HG03060 (cell line): ENCODE measurements around the gene TMEM201.
"Not testable (repeated sequence)": the region's sequence is repeated elsewhere in the genome, so short reads cannot be mapped to it uniquely, and the experiment has no call there.

Source experiments
- ATAC-seq: cut with Tn5 transposase; IDR thresholded peaks from one replicate; pipeline ENCODE4 v1.9.1; 2021; ENCODE audit warnings: low read depth, moderate number of reproducible peaks; ENCODE audit not compliant: unreplicated experiment

The TMEM201 gene

DNA sequence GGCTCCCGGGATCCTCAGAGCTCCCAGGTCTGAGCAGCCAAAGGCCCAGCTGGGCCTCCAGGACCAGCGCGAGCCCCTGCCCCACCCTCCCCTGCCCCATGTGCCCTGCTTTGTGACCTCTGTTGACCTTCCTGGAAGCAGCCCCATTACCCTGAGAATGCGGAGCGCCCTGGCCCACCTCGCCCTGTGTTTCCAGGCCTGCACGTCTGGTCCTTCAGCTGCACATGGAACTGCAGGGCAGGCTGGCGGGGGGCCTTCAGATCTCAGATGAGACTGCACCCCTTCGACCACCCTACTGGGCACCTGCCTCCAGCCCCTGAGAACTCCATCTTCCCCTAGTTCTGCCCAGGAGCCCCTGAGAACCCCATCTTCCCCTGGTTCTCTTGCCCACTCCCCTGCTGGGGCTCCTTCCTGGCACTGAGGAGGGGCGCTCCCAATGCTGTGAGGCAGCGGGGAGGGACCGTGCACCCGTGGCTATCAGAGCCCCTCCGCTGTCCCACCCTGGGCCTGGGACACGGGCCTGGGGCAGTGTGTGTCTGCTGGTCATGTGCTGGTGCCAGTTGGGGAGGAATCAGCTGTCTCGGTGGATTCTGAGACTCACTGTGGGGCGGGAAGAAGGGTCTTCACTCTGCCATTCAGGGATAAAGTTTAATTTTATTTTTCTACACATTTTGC is 25.1 kb downstream of the TMEM201 start:
- ATAC-seq, result no peak

DNA sequence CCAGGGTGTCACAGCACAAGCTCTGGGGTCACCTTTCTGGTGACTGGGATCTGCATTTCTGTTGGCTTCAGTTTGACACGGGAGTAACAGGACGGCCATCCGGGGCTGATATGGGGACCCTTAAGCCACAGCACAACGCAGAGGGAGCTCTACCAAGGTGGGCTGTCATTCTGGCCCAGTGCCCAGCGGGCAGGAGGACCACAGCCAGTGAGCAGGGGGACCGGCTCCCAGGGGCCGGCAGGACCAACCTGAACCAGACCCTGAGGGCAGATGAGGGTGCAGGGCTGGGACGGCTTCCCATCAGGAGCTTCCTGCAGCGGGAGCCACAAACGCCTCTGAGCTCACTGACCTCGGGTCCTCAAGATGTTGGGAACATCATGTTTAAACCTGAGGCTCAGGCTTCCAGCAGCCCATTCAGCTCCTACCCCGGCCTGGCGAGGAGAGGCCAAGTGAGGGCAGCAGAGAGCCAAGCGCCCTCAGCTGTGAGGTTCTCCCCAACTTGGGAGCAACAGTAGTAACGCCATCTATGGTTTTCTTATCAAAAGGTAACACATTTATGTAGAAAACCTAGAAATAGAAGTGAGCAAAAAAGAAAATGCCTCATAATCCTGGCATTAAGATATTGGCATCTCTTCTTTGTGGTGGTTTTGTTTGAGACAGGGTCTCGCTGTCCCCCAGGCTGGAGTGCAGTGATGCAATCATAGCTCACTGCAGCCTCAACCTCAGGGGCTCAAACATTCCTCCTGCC is 26.8 kb downstream of the TMEM201 start:
- no peak for ATAC-seq

- ATAC-seq, result no peak
Observed at GRCh38 chr1:9618909-9619679, 30.4 kb downstream of the TMEM201 start.

DNA sequence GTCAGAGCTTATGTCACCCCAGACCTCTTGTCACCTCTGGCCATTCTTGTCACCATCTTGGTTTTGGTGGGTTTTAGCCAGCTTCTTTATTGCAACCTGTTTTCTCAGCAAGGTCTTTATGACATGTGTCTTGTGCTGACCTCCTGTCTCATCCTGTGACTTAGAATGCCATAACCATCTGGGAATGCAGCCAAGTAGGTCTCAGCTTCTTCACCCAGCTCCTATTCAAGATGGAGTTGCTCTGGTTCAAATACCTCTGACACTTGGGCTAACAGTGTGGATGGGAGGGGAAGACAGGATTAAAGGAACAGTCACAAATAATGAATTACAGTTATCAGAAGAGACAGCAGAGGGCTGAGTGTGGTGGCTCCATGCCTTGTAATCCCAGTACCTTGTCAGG is 32.3 kb downstream of the TMEM201 start:
- ATAC-seq, result no peak

GRCh38 chr1:9624081-9624480 is 35.4 kb downstream of the TMEM201 start:
- ATAC-seq, result no peak

DNA sequence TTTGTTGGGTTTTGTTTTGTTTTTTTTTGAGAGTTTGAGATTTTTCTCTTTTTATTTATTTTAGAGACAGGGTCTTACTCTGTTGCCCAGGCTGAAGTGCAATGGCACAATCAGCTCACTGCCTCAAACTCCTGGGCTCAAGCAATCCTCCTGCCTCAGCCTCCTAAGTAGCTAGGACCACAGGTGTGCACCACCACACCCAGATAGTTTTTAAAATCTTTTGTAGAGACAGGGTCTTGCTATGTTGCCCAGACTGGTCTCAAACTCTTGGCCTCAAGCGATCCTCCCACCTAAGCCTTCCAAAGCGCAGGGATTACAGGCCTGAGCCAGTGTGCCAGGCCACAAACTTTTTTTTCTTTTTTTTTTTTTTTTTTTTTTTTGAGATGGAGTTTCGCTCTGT is 36.3 kb downstream of the TMEM201 start:
- not testable (repeated sequence) for ATAC-seq

- ATAC-seq, result peak; percentile 32
Observed at GRCh38 chr1:9626201-9626608, 37.5 kb downstream of the TMEM201 start.

GRCh38 chr1:9628541-9629444 is 40.1 kb downstream of the TMEM201 start:
- no peak for ATAC-seq

DNA sequence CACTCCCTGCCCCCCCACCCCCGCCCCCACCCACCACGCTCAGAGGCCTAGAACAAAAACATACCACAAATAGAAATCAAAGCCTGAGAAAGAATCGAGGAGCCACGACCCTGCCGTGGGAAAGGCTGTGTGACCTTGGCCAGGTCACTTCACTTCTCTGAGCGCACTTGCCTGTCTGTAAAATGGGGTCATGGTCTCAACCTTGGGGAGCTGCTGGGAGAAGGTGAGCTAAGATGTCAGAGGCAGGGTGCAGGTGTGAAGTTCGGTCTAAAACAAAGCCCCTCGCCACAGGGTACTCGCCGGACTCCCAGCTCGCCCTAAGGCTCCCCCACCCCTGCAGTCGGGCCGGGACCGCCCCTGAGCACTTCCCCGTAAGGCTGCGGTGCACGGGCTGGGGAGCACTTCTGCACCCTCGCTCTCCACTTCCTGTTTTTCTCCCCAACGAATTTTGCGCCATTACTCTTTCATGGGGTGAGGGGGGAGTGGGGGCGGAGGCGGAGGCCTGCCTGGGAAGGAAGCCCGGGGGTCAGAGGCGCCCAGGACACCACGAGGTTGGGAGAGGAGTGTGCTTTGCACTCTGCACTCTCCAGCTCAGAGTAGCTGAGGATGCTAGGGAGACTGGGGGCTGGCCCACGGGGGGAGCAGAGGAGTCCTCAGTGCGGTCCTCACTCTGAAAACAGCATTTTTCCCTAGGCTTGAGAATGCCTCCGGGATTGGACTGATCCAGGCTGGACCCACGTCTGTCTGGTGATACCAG is 40.9 kb downstream of the TMEM201 start:
- no peak for ATAC-seq

DNA sequence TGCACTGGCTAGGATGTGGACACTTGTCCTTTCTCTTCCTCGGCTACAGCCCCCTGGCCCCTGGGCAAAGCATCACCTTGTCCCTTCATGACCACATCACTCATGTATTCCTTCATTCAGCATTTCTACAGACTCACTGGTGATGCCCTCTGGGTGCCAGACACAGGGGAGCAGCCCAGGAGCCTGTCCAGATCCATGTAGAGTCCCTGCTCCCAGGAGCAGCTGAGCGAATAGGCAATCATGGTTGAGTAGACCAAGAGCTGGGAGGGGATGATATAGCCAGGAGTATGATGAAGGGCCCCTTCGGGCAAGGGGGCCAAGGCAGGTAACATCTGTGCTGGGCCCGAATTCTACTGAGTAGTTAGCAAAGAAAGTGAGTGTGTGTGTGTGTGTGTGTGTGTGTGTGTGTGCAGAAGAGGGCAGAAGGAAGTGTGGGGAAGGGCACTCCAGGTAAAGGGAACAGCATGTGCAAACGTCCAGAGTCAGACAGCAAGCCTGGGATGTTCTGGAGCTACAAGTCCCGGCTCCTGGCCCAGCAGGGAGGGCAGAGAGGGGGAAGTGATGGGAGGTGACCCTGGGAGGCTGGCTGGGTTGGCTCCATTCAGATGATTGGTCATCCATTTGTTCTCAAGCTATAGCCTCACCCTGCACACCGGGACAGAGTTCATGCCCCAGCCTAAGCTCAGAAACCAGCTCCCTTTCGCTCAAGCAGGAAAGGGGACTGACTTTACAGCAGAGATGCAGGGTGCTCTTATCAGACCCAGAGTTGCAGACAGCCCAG is 41.8 kb downstream of the TMEM201 start:
- no peak for ATAC-seq

DNA sequence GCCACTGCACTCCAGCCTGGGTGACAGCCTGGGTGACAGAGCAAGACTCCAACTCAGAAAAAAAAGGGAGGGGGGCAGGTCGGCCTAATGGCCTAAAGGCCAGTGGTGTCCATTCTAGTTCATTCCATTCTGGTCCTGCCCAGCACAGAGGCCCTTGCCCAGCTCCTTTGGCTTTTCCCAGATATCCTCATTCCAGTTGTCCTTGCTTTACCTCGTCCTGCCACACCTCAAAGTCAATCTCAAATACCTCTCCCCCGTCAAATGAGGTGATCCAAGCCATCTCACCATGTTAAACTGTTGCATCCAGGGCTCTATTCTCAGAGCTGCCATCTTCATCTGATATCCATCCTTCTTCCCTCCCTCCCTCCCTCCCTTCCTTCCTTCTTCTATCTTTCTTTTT is 42.9 kb downstream of the TMEM201 start:
- ATAC-seq, result no peak

- no peak for ATAC-seq
Observed at GRCh38 chr1:9633493-9633892, 44.8 kb downstream of the TMEM201 start.

- no peak for ATAC-seq
Observed at GRCh38 chr1:9634582-9634981, 45.9 kb downstream of the TMEM201 start.

GRCh38 chr1:9639227-9639626 is 50.5 kb downstream of the TMEM201 start:
- ATAC-seq, result no peak

GRCh38 chr1:9643351-9644256 is 54.9 kb downstream of the TMEM201 start:
- no peak for ATAC-seq

DNA sequence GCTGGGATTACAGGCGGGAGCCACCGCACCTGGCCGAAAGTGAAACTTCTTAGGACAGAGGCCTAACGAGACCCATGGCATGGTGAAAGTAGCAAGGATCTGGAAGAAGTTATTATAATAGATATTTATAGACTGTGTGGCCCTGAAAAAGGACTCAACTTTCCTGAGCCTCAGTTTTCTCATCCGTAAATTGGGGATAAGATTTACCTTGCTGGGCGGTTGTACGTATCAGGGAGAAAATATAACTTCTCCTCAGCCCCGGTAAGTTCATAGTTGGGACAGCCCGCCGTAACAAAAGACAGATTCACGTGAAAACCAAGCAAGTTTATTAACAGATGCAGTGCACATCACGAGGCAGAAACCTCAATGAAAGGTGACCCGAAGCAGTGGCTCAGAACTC is 57.3 kb downstream of the TMEM201 start:
- ATAC-seq, result no peak

DNA sequence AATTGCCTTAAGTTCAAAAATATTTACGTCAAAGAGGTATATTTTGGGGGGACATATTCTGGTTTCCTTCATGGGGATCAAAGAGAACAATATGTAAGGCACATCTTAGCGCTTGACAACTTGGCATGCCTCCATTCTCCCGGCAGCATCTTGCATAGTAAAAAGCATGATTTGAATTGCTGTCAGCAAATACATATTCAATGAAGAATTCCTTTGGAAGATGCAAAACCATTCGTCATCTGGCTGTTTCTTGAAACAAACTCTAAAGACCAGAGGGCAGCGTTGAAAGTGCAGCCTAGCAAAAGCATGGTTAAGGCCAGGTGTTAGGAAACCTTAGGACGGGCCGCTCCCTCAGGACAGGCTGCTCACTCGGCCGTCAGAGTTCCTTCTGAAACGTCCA is 59.5 kb downstream of the TMEM201 start:
- no peak for ATAC-seq

GRCh38 chr1:9649769-9650168 is 61.1 kb downstream of the TMEM201 start:
- no peak for ATAC-seq
